GM19328 (cell line): ENCODE results near the gene PALM.
"Not testable (repeated sequence)": the region's sequence is repeated elsewhere in the genome, so short reads cannot be mapped to it uniquely, and the experiment has no call there.

ENCODE experiments used
- ATAC-seq: cut with Tn5 transposase; IDR thresholded peaks from one replicate; pipeline ENCODE4 v1.9.1; 2021; ENCODE audit warnings: mild to moderate bottlenecking, moderate library complexity; ENCODE audit not compliant: unreplicated experiment

The PALM gene

GRCh38 chr19:729965-730668 lies 21.4 kb downstream of the PALM start:
- ATAC-seq = no peak

GRCh38 chr19:731000-731399 lies 22.3 kb downstream of the PALM start:
- no peak for ATAC-seq

- no peak for ATAC-seq
Observed at GRCh38 chr19:732148-733069, 23.7 kb downstream of the PALM start.

- ATAC-seq = no peak
Observed at GRCh38 chr19:734716-735115, 26.0 kb downstream of the PALM start.

GRCh38 chr19:736125-736524 lies 27.4 kb downstream of the PALM start:
- ATAC-seq = no peak

- ATAC-seq = no peak
Observed at GRCh38 chr19:737591-738093, 28.9 kb downstream of the PALM start.

GRCh38 chr19:738509-739128 lies 29.9 kb downstream of the PALM start:
- no peak for ATAC-seq

- ATAC-seq = no peak
Observed at GRCh38 chr19:739998-740715, 31.4 kb downstream of the PALM start.

- not testable (repeated sequence) for ATAC-seq
Observed at GRCh38 chr19:740816-741505, 32.2 kb downstream of the PALM start.

GRCh38 chr19:741506-742131 lies 32.9 kb downstream of the PALM start:
- ATAC-seq = no peak

- no peak for ATAC-seq
Observed at GRCh38 chr19:742540-743075, 33.9 kb downstream of the PALM start.

GRCh38 chr19:743168-743687 lies 34.5 kb downstream of the PALM start:
- no peak for ATAC-seq

- not testable (repeated sequence) for ATAC-seq
Observed at GRCh38 chr19:745138-745537, 36.4 kb downstream of the PALM start.

GRCh38 chr19:746208-746819 lies 37.6 kb downstream of the PALM start:
- no peak for ATAC-seq

GRCh38 chr19:746956-747355 lies 38.2 kb downstream of the PALM start:
- ATAC-seq = no peak

- ATAC-seq = no peak
Observed at GRCh38 chr19:747432-748273, 38.9 kb downstream of the PALM start.

GRCh38 chr19:748274-748598 lies 39.5 kb downstream of the PALM start:
- ATAC-seq = no peak

GRCh38 chr19:749811-750210 lies 41.1 kb downstream of the PALM start:
- no peak for ATAC-seq
